Measurements from ENCODE around the gene HEPACAM.

- no peak for TF ChIP-seq CTCF (IDR thresholded peaks at IDR 0.05)
- no peak for TF ChIP-seq POLR2AphosphoS5 (IDR thresholded peaks at IDR 0.05; ENCODE audit: insufficient read depth in 1 of 2, low read depth in 1 of 2)
- no peak for TF ChIP-seq POLR2A (IDR thresholded peaks at IDR 0.05)
These were observed 42.5 kb upstream of the HEPACAM start for GRCh38 chr11:124978316-124978715.

All from vagina (tissue), 2 donors.